Heart left ventricle (tissue), 16 donors: Measurements from ENCODE around the gene HJV. TPM values are rescaled to one million over a fixed set of nuclear protein-coding genes. Genes with fewer than 3 reads are reported as not detected.
"Not testable (repeated sequence)": the region's sequence is repeated elsewhere in the genome, so short reads cannot be mapped to it uniquely, and the experiment has no call there.

ENCODE experiments used
- ATAC-seq, 4 donors: fragments of 200-7000 bp; cut with Tn5 transposase; one replicate each; pipeline ENCODE4 v1.9.1; 2020 to 2022; ENCODE audit warnings: moderate library complexity in 4 of 4, mild to moderate bottlenecking in 3 of 4, moderate number of reproducible peaks in 1 of 4
- DNase-seq, 5 donors: peaks; one replicate each; pipeline ENCODE4 v3.0.0-alpha.2; 2020
- H3K27ac ChIP-seq, 12 donors: fragments of 200-600 bp; sonication (generic) in 4 of 12; one replicate each; pipeline versions ENCODE4 v1.5.0 to v1.8.0; 2016 to 2022; ENCODE audit warnings: mild to moderate bottlenecking in 2 of 12
- H3K27me3 ChIP-seq, 9 donors: fragments of 200-600 bp; sonication (generic) in 2 of 9; one replicate each; pipeline versions ENCODE4 v1.5.1 to v1.8.0; 2016 to 2022; ENCODE audit warnings: mild to moderate bottlenecking in 3 of 9
- H3K36me3 ChIP-seq, 9 donors: fragments of 200-600 bp; sonication (generic) in 2 of 9; one replicate each; pipeline versions ENCODE4 v1.5.0 to v1.8.0; 2018 to 2022; ENCODE audit warnings: mild to moderate bottlenecking in 2 of 9
- H3K4me1 ChIP-seq, 12 donors: fragments of 200-600 bp; sonication (generic) in 4 of 12; one replicate each; pipeline versions ENCODE4 v1.5.0 to v1.8.0; 2016 to 2022; ENCODE audit warnings: mild to moderate bottlenecking in 3 of 12
- H3K4me3 ChIP-seq, 12 donors: fragments of 200-600 bp; sonication (generic) in 4 of 12; one replicate each; pipeline versions ENCODE4 v1.5.0 to v1.8.0; 2017 to 2022; ENCODE audit warnings: mild to moderate bottlenecking in 9 of 12, moderate library complexity in 4 of 12
- H3K9me3 ChIP-seq, 12 donors: fragments of 200-600 bp; sonication (generic) in 4 of 12; one replicate each; pipeline versions ENCODE4 v1.5.0 to v1.8.0; 2016 to 2022; ENCODE audit warnings: mild to moderate bottlenecking in 1 of 12
- POLR2A ChIP-seq, 2 donors: fragments of 450-650 bp; IDR thresholded peaks; one replicate each; pipeline ENCODE4 v1.6.1; 2017; ENCODE audit warnings: antibody characterized with exemption in 2 of 2, mild to moderate bottlenecking in 2 of 2, moderate library complexity in 2 of 2
- WGBS, 4 donors: extraction: QIAGEN DNeasy Blood & Tissue Kit in 2 of 4; methylation state at CpG; one replicate each; pipeline versions ENCODE4 v1.1.5 to v1.1.7; 2013 to 2018; 5-methylcytosine and 5-hydroxymethylcytosine counted together
- intact Hi-C, 10 donors: fragments of 100-400 bp; cut with DNase I; formaldehyde crosslinking; loops; one replicate each; pipeline versions ENCODE4 v1.11.1 to v1.14.2; 2022
- polyA plus RNA-seq, 2 donors: library from polyadenylated mRNA; stranded (reverse); fragments of 200-250 nt; gene quantifications; one replicate each; pipeline ENCODE4 v1.2.3, GENCODE V29; 2013
- total RNA-seq, 9 donors: library from RNA; depleted of rRNA in 2 of 9; stranded (reverse); fragments of >200 nt in 2 of 9; fragmentation: NEBNext Ultra II Directional in 3 of 9; extraction: Animal tissue kit (Norgen Biotek cat#: 25700) in 3 of 9; gene quantifications; one replicate each; pipeline versions ENCODE4 v1.1.0 to v1.2.4, GENCODE V29; 2016 to 2023
- TF ChIP-seq, protein P1 (sequence below), 12 donors: fragments of 200-600 bp; sonication (generic) in 4 of 12; IDR thresholded peaks; one replicate each; pipeline versions ENCODE4 v1.5.0 to v1.8.0; 2018 to 2022; ENCODE audit warnings: antibody characterized with exemption in 12 of 12, mild to moderate bottlenecking in 5 of 12
- donor health status: ischemic (EF 13 %, LVEDD 7.1; RV severe dilation, severe dysfunction).
- donor health status: healthy with polysubstance abuse.
- donor health status: DM: no; HTN: yes; CAD: no.
- donor health status: DM: no; HTN: no; CAD: no.
- donor health status: ischemic (EF 25% LVEDD 6.9; RV normal size, moderate dysfunction).
- donor health status: ischemic (EF 25% LVEDD 5.7; RV mildly dilated, moderate dysfunction).
- donor health status: healthy.
- donor health status: DM: yes; HTN: yes; CAD: no.
- donor health status: ischemic (EF 35%, LVEDD 5.7; RV mildly dilated, moderate dysfunction).
- donor health status: nonischemic (EF 11% LVEDD 7.7; RV severe dilation, severe dysfunction).
- donor health status: DM: yes; HTN: yes; CAD: no.
- donor health status: PGD.
- donor health status: ischemic (EF 29% LVEDD 5.4; RV normal size, mild dysfunction).
- donor health status: nonischemic (EF 23%, LVEDD 6.1; RV moderate dilation, normal function).

HJV gene
- total and polyA plus RNA-seq, 11 donors = 0.62 to 125 (median 63.9) TPM

DNA sequence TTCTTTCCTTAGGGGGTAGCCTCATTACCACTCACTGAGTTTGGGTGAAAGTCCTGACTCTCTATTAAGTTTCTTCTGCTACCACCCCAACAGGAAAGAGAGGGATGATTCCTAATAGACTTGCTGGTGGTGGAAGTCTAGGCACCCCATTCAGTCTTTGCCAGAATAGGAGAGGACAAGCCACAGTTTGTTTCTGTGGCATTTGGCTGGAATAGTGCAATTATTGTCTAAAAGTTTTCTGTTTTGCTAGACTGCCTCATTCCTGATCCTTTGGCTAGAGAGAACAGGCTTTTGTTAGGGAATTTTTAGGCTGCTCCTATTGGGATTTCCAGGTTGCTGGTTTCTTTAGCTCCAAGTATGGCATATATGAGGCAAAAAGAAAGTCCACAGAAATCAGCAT lies 9.9 kb upstream of the HJV start:
- Histone ChIP-seq H3K36me3 (no peaks in the 10 kb centered on the region), H3K4me3 (no peak overlapping the region), H3K27me3 (peaks cover 0 to 5% (median 0%) of the 10 kb centered on the region in 9 donors), H3K4me1 (peaks cover 0 to 18% (median 4%) of the 10 kb centered on the region in 12 donors), H3K27ac (no peak overlapping the region), H3K9me3 (no peaks in the 10 kb centered on the region)
- DNase-seq = no peak
- intact Hi-C loops = no loop called here
- ATAC-seq = no peak
- no peak for TF ChIP-seq POLR2A (IDR thresholded peaks at IDR 0.05)
- TF ChIP-seq, protein P1, sequence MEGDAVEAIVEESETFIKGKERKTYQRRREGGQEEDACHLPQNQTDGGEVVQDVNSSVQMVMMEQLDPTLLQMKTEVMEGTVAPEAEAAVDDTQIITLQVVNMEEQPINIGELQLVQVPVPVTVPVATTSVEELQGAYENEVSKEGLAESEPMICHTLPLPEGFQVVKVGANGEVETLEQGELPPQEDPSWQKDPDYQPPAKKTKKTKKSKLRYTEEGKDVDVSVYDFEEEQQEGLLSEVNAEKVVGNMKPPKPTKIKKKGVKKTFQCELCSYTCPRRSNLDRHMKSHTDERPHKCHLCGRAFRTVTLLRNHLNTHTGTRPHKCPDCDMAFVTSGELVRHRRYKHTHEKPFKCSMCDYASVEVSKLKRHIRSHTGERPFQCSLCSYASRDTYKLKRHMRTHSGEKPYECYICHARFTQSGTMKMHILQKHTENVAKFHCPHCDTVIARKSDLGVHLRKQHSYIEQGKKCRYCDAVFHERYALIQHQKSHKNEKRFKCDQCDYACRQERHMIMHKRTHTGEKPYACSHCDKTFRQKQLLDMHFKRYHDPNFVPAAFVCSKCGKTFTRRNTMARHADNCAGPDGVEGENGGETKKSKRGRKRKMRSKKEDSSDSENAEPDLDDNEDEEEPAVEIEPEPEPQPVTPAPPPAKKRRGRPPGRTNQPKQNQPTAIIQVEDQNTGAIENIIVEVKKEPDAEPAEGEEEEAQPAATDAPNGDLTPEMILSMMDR (IDR thresholded peaks at IDR 0.05) = no peak

DNA sequence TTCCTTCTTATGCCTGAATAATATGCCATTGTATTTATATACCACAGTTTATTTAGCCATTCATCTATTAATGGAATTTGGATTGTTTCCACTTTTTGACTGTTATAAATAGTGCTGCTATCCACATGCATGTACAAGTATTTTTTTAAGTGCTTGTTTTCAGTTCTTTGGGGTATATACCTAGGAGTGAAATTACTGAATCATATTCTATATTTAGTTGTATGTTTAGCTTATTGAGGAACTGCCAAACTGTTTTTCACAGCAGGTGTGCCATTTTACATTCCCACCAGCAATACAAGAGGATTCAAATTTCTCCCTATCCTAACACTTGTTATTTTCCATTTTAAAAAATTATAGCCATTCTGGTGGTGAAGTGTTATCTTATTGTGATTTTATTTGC lies 7.6 kb upstream of the HJV start:
- no peak for TF ChIP-seq POLR2A (IDR thresholded peaks at IDR 0.05)
- TF ChIP-seq, protein P1 (IDR thresholded peaks at IDR 0.05) = no peak
- Histone ChIP-seq H3K36me3 (no peaks in the 10 kb centered on the region), H3K4me1 (peaks cover 0 to 5% (median 0%) of the 10 kb centered on the region in 12 donors), H3K27ac (no peak overlapping the region), H3K9me3 (no peaks in the 10 kb centered on the region), H3K4me3 (no peak overlapping the region), H3K27me3 (peaks cover 0 to 5% (median 0%) of the 10 kb centered on the region in 9 donors)
- ATAC-seq = peak in 1 of 4 donors; percentile 18
- DNase-seq = no peak
- intact Hi-C loops = loop anchor here in 1 of 10 donors (2.0 kb wide), 1 partner anchor 58 kb away; no protein-coding TSS in a partner anchor

DNA sequence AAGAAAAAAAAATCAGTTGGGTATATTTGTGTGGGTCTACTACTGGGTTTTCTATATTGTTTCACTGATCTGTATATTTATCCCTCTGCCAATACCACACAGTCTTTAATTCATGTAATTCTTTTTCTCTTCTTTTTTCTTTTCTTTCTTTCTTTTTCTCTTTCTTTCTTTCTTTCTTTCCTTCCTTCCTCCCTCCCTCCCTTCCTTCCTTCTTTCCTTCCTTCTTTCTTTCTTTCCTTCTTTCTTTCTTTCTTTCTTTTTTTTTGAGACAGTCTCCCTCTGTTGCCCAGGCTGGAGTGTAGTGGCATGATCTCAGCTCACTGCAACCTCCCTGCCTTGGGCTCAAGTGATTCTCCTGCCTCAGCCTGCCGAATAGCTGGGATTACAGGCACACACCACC lies 5.1 kb upstream of the HJV start:
- H3K27me3 ChIP-seq, intact Hi-C loops, H3K9me3 ChIP-seq, H3K36me3 ChIP-seq, H3K4me1 ChIP-seq, ATAC-seq, H3K4me3 ChIP-seq, DNase-seq, H3K27ac ChIP-seq: not testable (repeated sequence)
- 79 to 90% (median 84%) methylated on average over 1 of the region's 1 CpG for WGBS, 4 donors

DNA sequence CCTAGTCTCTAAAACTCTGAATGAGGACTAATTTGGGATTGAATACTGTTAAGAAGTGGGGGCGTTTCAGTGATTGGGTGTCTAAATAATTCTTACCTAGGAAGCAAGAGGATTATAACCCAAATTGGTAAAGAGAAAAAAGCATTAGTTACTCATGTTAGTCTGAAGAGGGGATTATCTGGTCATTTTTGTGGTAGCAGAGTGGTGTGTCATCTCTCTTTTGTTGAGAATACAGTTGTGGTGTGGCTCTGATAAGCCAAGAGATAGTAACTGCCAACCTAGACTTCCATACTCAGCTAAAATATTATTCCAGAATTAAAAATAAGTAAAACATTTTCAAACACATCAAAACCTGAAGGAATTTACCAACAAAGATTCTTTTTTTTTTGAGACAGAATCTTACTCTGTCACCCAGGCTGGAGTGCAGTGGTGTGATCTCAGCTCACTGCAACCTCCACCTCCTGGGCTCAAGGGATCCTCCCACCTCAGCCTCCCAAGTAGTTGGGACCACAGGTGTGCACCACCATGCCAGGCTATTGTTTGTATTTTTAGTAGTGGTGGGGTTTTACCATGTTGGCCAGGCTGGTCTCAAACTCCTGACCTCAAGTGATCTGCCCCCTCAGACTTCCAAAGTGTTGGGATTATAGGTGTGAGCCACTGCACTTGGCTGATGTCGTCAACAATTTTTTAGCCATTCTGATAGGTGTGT lies 4.4 kb upstream of the HJV start:
- 80 to 88% (median 81%) methylated on average over 2 of the region's 2 CpGs for WGBS, 4 donors
- intact Hi-C loops = not testable (repeated sequence)

DNA sequence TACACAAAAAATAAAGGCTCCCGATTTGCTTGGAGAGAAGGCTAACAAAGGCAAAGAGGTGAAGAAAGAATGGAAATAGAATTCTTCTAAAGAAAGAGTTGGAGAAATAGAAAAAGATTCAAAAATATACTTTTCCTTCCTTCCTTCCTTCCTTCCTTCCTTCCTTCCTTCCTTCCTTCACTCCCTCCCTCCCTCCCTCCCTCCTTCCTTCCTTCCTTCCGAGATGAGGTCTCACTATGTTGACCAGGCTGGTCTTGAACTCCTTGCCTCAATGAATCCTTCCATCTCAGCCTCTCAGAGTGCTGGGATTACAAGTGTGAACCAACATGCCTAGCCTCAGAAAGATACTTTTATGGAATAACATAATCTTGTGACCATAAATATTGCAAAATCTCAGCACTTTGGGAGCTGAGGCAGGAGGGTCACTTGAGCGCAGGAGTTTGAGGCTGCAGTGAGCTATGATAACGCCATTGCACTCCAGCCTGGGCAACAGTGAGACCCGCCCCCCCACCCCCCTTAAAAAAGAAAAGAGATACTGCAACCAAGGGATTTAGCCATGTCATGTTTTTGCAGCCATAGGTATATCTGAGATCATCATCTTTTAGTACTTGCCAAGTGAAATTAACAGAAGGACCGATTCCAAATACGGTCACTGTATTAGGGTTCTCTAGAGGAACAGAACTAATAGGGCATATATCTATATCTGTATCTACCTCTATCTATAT lies 1.0 kb upstream of the HJV start:
- intact Hi-C loops = no loop called here
- no peak for TF ChIP-seq POLR2A (IDR thresholded peaks at IDR 0.05)
- TF ChIP-seq, protein P1 (IDR thresholded peaks at IDR 0.05) = no peak
- Histone ChIP-seq H3K27ac (peak overlapping the region in 1 of 12 donors; percentile 79), H3K27me3 (peaks cover 0 to 25% (median 0%) of the 10 kb centered on the region in 9 donors), H3K36me3 (peaks cover 0 to 4% (median 0%) of the 10 kb centered on the region in 9 donors), H3K4me3 (no peak overlapping the region), H3K4me1 (peaks cover 0 to 22% (median 5%) of the 10 kb centered on the region in 12 donors), H3K9me3 (no peaks in the 10 kb centered on the region)
- no peak for DNase-seq
- no peak for ATAC-seq
- 79 to 85% (median 82%) methylated on average over 7 of the region's 7 CpGs for WGBS, 4 donors

More for the DNA sequence above, 4.4 kb upstream of the HJV start:
- H3K4me3 ChIP-seq, ATAC-seq, DNase-seq, H3K4me1 ChIP-seq, H3K36me3 ChIP-seq, H3K27ac ChIP-seq, H3K9me3 ChIP-seq: not testable (repeated sequence)
- peaks cover 0 to 11% (median 0%) of the 10 kb centered on the region in 9 donors for H3K27me3 ChIP-seq
